22Rv1 (cell line): ENCODE results near the gene HSD17B11.
"Not testable (repeated sequence)": the region's sequence is repeated elsewhere in the genome, so short reads cannot be mapped to it uniquely, and the experiment has no call there.

Source experiments
- ZFX ChIP-seq: fragments of 450-650 bp; IDR thresholded peaks from 2 replicates; pipeline ENCODE4 v1.6.1; 2017; ENCODE audit warnings: antibody characterized with exemption, borderline replicate concordance
- TF ChIP-seq, protein P1 (sequence below): fragments of 450-650 bp; IDR thresholded peaks from 2 replicates; pipeline ENCODE4 v1.5.1; 2017; ENCODE audit warnings: mild to moderate bottlenecking

DNA sequence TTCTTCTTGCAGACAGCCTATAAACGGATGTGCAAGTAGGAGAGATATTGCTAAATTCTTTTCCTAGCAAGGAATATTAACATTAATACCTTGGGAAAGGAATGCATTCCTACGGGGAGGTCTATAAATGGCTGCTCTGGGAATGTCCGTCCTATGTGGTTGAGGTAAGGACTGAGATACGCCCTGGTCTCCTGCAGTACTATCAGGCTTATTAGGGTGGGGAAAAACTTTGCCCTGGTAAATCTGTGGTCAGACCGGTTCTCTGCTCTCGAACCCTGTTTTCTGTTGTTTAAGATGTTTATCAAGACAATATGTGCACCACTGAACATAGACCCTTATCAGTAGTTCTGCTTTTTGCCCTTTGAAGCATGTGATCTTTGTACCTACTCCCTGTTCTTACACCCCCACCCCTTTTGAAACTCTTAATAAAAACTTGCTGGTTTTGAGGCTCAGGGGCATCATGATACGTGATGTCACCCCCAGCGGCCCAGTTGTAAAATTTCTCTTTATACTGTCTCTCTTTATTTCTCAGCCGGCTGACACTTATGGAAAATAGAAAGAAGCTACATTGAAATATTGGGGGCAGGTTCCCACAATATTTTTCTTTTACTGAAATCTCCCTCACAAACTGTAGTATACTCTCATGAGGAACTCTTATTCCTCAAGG is 6.4 kb downstream of the HSD17B11 start:
- TF ChIP-seq, protein P1, sequence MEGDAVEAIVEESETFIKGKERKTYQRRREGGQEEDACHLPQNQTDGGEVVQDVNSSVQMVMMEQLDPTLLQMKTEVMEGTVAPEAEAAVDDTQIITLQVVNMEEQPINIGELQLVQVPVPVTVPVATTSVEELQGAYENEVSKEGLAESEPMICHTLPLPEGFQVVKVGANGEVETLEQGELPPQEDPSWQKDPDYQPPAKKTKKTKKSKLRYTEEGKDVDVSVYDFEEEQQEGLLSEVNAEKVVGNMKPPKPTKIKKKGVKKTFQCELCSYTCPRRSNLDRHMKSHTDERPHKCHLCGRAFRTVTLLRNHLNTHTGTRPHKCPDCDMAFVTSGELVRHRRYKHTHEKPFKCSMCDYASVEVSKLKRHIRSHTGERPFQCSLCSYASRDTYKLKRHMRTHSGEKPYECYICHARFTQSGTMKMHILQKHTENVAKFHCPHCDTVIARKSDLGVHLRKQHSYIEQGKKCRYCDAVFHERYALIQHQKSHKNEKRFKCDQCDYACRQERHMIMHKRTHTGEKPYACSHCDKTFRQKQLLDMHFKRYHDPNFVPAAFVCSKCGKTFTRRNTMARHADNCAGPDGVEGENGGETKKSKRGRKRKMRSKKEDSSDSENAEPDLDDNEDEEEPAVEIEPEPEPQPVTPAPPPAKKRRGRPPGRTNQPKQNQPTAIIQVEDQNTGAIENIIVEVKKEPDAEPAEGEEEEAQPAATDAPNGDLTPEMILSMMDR: not testable (repeated sequence)
- not testable (repeated sequence) for TF ChIP-seq ZFX
